ENCODE measurements around the gene NUP188.

DNA sequence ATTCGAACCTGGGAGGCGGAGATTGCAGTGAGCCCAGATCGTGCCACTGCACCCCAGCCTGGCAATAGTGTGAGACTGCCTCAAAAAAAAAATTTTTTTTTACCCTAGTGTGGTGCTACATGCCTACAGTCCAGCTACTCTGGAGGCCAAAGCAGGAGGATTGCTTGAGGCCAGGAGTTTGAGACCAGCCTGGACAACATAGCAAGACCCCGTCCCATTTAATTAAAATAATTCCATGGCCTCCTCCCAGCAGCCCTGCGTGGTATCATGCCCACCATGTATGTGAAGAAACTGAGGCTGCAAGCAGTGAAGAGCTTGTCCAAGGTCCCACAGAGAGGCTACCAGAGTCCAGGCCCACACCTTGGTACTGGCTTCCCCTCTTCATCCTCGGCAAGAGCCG is 46.1 kb upstream of the NUP188 start:
- TF ChIP-seq, protein P1, sequence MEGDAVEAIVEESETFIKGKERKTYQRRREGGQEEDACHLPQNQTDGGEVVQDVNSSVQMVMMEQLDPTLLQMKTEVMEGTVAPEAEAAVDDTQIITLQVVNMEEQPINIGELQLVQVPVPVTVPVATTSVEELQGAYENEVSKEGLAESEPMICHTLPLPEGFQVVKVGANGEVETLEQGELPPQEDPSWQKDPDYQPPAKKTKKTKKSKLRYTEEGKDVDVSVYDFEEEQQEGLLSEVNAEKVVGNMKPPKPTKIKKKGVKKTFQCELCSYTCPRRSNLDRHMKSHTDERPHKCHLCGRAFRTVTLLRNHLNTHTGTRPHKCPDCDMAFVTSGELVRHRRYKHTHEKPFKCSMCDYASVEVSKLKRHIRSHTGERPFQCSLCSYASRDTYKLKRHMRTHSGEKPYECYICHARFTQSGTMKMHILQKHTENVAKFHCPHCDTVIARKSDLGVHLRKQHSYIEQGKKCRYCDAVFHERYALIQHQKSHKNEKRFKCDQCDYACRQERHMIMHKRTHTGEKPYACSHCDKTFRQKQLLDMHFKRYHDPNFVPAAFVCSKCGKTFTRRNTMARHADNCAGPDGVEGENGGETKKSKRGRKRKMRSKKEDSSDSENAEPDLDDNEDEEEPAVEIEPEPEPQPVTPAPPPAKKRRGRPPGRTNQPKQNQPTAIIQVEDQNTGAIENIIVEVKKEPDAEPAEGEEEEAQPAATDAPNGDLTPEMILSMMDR (IDR thresholded peaks at IDR 0.05; ENCODE audit: extremely low read depth in 1 of 2, insufficient read depth in 1 of 2, low read depth in 1 of 2, low read length in 2 of 2), result no peak
- TF ChIP-seq GATA2 (IDR thresholded peaks at IDR 0.05; ENCODE audit: insufficient read depth, insufficient read length, low read depth, low read length) (no peak), POLR2A (IDR thresholded peaks at IDR 0.05; ENCODE audit: low read depth, low read length) (no peak), EZH2 (IDR thresholded peaks at IDR 0.05; ENCODE audit: borderline replicate concordance, low read depth, low read length, severe bottlenecking) (no peak), MYC (IDR thresholded peaks at IDR 0.05; ENCODE audit: low read depth, low read length) (no peak), JUN (IDR thresholded peaks at IDR 0.05; ENCODE audit: borderline replicate concordance, insufficient read depth, insufficient read length, low read depth) (no peak), POLR2AphosphoS5 (IDR thresholded peaks at IDR 0.05; ENCODE audit: insufficient read depth, low read depth, low read length) (no peak), FOS (IDR thresholded peaks at IDR 0.05; ENCODE audit: borderline replicate concordance, insufficient read depth, low read length) (no peak)
- TF ChIP-seq, protein P2, sequence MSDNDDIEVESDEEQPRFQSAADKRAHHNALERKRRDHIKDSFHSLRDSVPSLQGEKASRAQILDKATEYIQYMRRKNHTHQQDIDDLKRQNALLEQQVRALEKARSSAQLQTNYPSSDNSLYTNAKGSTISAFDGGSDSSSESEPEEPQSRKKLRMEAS (IDR thresholded peaks at IDR 0.05; ENCODE audit: insufficient read depth, insufficient read length), result no peak

Measured in endothelial cell of umbilical vein (primary cell).